Measurements from ENCODE around the gene C10orf95.

The C10orf95 gene

DNA sequence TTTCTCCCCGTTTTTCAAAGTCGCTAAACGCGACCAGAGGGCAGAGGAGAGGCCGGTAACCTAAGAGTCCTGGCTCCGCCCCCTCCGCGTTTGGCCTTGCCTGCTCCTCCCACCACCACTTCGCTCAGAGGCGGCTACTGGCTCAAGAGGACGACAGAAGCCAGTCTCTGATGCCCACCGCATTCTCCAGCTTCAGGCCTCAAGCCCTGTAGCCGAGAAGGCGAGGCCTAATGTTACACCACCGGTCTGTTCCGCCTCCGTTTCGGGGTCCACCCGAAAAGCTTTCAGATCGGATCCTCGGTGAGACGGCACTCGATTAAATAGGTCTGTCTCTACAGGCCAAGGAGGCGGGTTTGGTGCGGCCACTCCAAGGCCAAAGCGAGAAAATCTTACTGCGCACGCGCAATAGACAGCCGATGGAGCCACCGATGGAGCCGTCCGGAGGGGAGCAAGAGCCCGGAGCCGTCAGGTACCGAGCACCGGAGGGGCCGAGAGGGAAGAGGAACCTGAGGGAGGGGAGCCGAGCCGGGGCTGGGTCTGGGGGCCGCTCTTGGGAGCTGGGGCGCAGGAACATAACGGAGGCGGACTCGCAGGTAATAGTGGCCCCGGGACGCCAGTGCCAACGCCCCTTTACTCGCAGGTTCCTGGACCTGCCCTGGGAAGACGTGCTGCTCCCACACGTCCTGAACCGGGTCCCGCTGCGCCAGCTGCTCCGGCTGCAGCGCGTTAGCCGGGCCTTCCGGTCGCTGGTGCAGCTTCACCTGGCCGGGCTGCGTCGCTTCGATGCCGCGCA is 30.4 kb downstream of the C10orf95 start, which contains the start of gene FBXL15:
Gene FBXL15 (plus strand): TSS at position 123 of the 793 bp plus-strand sequence. CDS start 294 bp downstream, at position 417.
- H3K4me3 ChIP-seq: peak within 1 kb of the TSS; percentile 72 to 89 (median 74)
- peak within 1 kb of the TSS; percentile 62 to 95 (median 88) for H3K27ac ChIP-seq

DNA sequence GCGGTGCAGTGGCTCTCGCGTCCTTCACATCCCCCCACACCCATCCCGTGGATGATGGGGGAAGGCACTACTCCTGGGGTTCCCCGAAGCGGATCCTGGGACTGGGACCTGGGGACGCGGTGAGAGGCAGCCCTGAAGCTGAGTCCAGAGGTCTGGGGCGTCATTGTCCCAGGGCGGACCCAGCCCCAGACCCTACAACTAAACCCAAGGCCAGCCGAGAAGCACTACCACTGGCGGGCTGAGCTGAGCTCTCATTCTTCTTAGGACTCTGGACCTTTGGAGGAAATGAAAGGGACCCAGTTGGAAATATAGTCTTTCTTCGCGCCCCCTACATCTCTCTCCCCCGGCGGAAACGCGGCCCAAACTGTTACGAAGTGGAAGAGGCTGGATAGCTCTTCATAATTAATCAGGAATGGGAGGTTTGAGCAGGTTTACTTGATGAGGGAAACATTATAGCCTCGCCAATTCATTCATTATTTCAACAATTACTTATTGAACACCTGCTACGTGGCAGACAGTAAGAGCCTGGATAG is 31.1 kb downstream of the C10orf95 start:
- Histone ChIP-seq H3K4me3 (peak overlapping the region; percentile 72 to 89 (median 74)), H3K27ac (peak overlapping the region in 19 of 21 experiments; percentile 76 to 95 (median 89))

DNA sequence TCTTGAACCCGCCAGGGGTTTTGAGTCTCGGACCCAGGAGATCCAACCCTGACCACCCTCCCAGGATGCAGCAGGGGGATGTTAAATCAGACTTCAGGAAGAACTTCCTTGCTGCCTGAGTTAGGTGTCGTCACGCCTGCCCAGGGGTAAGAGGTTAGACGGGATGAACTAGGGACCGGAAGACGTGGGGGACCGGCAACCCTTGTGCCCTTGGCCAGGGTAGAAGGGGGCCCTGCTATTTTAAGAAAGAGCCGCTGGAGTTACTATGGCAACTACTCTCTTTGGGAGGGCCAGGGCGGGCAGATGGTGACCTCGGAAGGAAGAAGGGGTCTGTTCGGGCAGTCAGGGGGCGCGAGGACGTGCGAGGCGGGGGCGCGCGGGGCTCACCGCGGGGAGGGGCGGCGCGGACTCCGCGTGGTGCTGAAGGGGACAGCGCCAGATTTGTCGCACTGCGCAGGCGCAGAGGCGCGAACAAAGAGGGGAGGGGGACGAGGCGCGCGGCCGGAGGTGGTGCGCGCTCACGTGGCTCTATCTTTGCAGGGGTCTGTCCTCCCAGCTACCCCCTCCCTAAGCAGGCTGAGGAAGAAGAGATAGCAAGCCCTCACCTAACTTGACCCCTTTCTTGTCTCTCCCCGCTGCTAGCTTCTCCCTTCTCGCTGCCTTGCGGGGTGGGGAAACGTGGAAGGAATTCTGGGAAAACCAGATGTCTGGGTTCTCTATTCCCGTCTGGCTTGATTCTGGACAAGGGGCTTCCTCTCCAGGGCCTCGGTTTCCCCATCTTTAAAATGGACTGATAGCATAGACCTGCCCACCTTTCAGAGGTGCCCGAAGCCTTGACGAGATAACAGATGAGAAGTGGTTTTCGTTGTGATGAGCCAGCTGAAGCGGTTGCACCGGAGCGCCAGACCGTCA is 31.8 kb downstream of the C10orf95 start:
- Histone ChIP-seq H3K4me3 (peak overlapping the region; percentile 72 to 89 (median 74)), H3K27ac (peak overlapping the region in 4 of 21 experiments; percentile 85 to 95 (median 90))

- H3K4me3 ChIP-seq: peak within 1 kb of the TSS; percentile 72 to 89 (median 74)
- no peak within 1 kb of the TSS for H3K27ac ChIP-seq
Measured at GRCh38 chr10:102418622-102419268, 32.6 kb downstream of the C10orf95 start, which contains the start of gene PSD. PSD (minus strand) TSS chr10:102418785; CDS start chr10:102417038, 1,747 bp downstream.

DNA sequence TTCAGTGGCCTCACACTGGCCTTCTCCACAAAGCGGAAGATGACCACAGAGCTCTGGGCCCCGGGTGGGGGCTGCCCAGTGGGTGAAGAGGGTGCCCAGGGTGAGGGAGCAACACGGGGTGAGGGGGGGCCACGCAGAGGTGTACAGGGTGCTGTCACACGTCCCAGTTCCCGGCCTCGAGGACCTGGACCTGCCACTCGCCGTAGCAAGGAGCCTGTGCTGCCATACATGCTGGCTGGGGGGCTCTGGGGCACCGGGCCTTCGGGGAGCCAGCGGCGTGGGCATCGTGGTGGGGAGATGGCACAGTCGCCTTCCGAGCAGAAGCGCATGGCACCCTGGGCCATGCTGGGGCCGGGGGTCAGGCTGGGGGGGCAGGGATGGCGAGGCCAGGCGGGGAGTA is 34.6 kb downstream of the C10orf95 start:
- H3K27ac ChIP-seq: no peak overlapping the region

DNA sequence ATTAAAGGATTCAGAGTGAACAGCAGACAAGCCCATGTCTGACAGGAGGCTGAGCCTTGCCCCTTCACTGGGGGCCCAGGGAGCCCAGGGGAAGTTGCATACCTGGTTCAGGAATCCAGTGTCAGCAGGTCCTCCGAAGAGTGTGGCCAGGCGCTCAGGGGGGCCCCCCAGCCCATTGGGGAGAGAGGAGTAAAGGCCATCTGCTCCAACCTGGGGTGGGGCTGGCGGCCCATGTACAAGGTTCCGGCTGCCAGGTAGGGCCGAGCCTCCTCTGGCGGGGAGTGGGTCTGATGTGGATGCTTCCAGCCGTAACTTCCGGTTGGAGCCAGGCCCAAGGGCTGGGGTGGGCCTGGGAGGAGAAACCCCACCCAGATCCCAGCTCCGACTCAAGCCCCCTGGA is 35.1 kb downstream of the C10orf95 start:
- H3K4me3 ChIP-seq: no peak overlapping the region
- no peak overlapping the region for H3K27ac ChIP-seq

More for the DNA sequence above, 34.6 kb downstream of the C10orf95 start:
- H3K4me3 ChIP-seq: no peak overlapping the region

GRCh38 chr10:102414749-102415148 is 36.6 kb downstream of the C10orf95 start:
- Histone ChIP-seq H3K27ac (no peak overlapping the region), H3K4me3 (no peak overlapping the region)

GRCh38 chr10:102413806-102414561 is 37.4 kb downstream of the C10orf95 start:
- H3K27ac ChIP-seq: no peak overlapping the region
- H3K4me3 ChIP-seq: no peak overlapping the region

- Histone ChIP-seq H3K27ac (no peak overlapping the region), H3K4me3 (no peak overlapping the region)
Measured at GRCh38 chr10:102413053-102413705, 38.2 kb downstream of the C10orf95 start.

GRCh38 chr10:102412293-102412692 is 39.0 kb downstream of the C10orf95 start:
- H3K27ac ChIP-seq: no peak overlapping the region
- no peak overlapping the region for H3K4me3 ChIP-seq

- Histone ChIP-seq H3K27ac (no peak overlapping the region), H3K4me3 (no peak overlapping the region)
Measured at GRCh38 chr10:102411341-102412255, 39.7 kb downstream of the C10orf95 start.

- peak overlapping the region; percentile 2 to 40 (median 21) for H3K4me3 ChIP-seq
- H3K27ac ChIP-seq: peak overlapping the region in 1 of 21 experiments; percentile 55
Measured at GRCh38 chr10:102410429-102411073, 40.8 kb downstream of the C10orf95 start.

- Histone ChIP-seq H3K27ac (peak overlapping the region in 1 of 21 experiments; percentile 55), H3K4me3 (peak overlapping the region; percentile 19 to 45 (median 30))
Measured at GRCh38 chr10:102409604-102410428, 41.5 kb downstream of the C10orf95 start.

DNA sequence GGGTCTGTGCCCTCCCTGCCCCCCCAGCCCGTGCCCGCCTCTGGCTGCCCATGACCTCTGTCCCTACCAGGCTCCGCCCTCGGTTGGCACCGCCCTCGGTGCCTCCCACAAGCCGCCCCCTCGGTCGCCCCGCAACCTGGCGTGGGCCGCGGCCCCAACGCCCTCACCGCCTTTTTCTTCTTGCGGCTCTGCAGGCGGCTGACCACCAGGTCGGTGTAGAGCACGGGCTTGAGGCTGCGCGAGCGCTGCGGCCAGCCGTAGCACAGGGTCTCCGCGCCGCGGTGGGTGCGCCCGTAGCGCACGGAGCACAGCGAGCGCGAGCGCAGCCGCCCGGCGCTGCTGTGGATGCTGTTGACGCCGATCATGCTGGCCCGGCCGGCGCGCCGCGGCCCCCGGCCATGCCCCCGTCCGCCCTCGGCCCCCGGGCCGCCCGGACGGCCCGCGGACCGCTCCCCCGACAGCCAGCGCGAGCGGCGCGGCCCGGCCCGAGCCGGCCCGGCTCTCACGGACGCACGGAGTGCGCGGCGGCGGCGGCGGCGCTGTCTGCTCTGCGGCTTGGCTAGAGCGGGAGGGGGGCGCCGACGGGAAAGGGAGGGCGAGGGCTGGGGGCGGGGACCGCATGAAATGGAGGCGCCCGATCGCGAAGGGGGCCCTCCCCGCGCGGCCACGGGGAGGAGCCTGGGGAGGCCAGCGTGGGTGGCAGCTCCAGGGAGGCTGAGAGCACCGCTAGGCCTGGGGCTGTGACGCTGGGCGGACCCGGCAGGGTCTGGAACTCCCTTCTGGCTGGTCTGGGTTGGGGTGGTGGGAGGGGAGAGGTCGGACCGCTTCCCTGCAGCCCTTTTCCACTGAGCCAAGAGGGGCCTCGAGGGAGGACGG is 42.4 kb downstream of the C10orf95 start:
- Histone ChIP-seq H3K4me3 (peak overlapping the region; percentile 26 to 45 (median 30)), H3K27ac (peak overlapping the region in 1 of 21 experiments; percentile 37)

Data from skin epidermis (tissue), 12 donors.